ENCODE results near the gene SEPTIN14.

SEPTIN14 gene

GRCh38 chr7:55887821-55888247 is 25.3 kb upstream of the SEPTIN14 start:
- TF ChIP-seq USF1 (IDR thresholded peaks at IDR 0.05) (no peak), YY1 (IDR thresholded peaks at IDR 0.05; ENCODE audit: low read depth) (no peak), CREB1 (IDR thresholded peaks at IDR 0.05; ENCODE audit: low read depth) (no peak), REST (IDR thresholded peaks at IDR 0.05; ENCODE audit: low read depth) (no peak), MAX (IDR thresholded peaks at IDR 0.05) (no peak), TAF1 (IDR thresholded peaks at IDR 0.05; ENCODE audit: low read depth) (no peak), EP300 (IDR thresholded peaks at IDR 0.05; ENCODE audit: borderline replicate concordance) (no peak), CEBPB (IDR thresholded peaks at IDR 0.05) (no peak), EGR1 (IDR thresholded peaks at IDR 0.05) (no peak), TCF12 (IDR thresholded peaks at IDR 0.05; ENCODE audit: low read depth) (no peak), NFIC (IDR thresholded peaks at IDR 0.05) (no peak), ZBTB7A (IDR thresholded peaks at IDR 0.05; ENCODE audit: low read depth) (no peak), RAD21 (IDR thresholded peaks at IDR 0.05; ENCODE audit: low read depth) (no peak), TEAD4 (IDR thresholded peaks at IDR 0.05) (no peak), FOXM1 (IDR thresholded peaks at IDR 0.05; ENCODE audit: borderline replicate concordance, low read depth) (no peak)

GRCh38 chr7:55884321-55884720 is 21.8 kb upstream of the SEPTIN14 start:
- TF ChIP-seq ZBTB7A (IDR thresholded peaks at IDR 0.05; ENCODE audit: low read depth) (no peak), RAD21 (IDR thresholded peaks at IDR 0.05; ENCODE audit: low read depth) (no peak), CEBPB (IDR thresholded peaks at IDR 0.05) (no peak), EP300 (IDR thresholded peaks at IDR 0.05; ENCODE audit: borderline replicate concordance) (no peak), EGR1 (IDR thresholded peaks at IDR 0.05) (no peak), MAX (IDR thresholded peaks at IDR 0.05) (no peak), TAF1 (IDR thresholded peaks at IDR 0.05; ENCODE audit: low read depth) (no peak)

GRCh38 chr7:55878691-55879090 is 16.1 kb upstream of the SEPTIN14 start:
- TF ChIP-seq REST (IDR thresholded peaks at IDR 0.05; ENCODE audit: low read depth) (no peak), FOXM1 (IDR thresholded peaks at IDR 0.05; ENCODE audit: borderline replicate concordance, low read depth) (no peak), ZBTB7A (IDR thresholded peaks at IDR 0.05; ENCODE audit: low read depth) (no peak), RAD21 (IDR thresholded peaks at IDR 0.05; ENCODE audit: low read depth) (no peak), USF1 (IDR thresholded peaks at IDR 0.05) (no peak), CEBPB (IDR thresholded peaks at IDR 0.05) (no peak), NFIC (IDR thresholded peaks at IDR 0.05) (no peak)

GRCh38 chr7:55877308-55877707 is 14.8 kb upstream of the SEPTIN14 start:
- no peak for TF ChIP-seq ZBTB7A (IDR thresholded peaks at IDR 0.05; ENCODE audit: low read depth)
- no peak for TF ChIP-seq TAF1 (IDR thresholded peaks at IDR 0.05; ENCODE audit: low read depth)
- TF ChIP-seq RAD21 (IDR thresholded peaks at IDR 0.05; ENCODE audit: low read depth) = no peak
- no peak for TF ChIP-seq FOXM1 (IDR thresholded peaks at IDR 0.05; ENCODE audit: borderline replicate concordance, low read depth)
- no peak for TF ChIP-seq CREB1 (IDR thresholded peaks at IDR 0.05; ENCODE audit: low read depth)
- TF ChIP-seq TEAD4 (IDR thresholded peaks at IDR 0.05) = no peak
- no peak for TF ChIP-seq TCF12 (IDR thresholded peaks at IDR 0.05; ENCODE audit: low read depth)
- no peak for TF ChIP-seq USF1 (IDR thresholded peaks at IDR 0.05)
- no peak for TF ChIP-seq EGR1 (IDR thresholded peaks at IDR 0.05)
- no peak for TF ChIP-seq EP300 (IDR thresholded peaks at IDR 0.05; ENCODE audit: borderline replicate concordance)
- TF ChIP-seq CEBPB (IDR thresholded peaks at IDR 0.05) = no peak
- TF ChIP-seq MAX (IDR thresholded peaks at IDR 0.05) = no peak
- TF ChIP-seq REST (IDR thresholded peaks at IDR 0.05; ENCODE audit: low read depth) = no peak
- no peak for TF ChIP-seq NFIC (IDR thresholded peaks at IDR 0.05)
- TF ChIP-seq YY1 (IDR thresholded peaks at IDR 0.05; ENCODE audit: low read depth) = no peak

All from Ishikawa (cell line).